Stomach (tissue), 4 donors: ENCODE measurements around the gene KREMEN2.

Experiments used
- CTCF ChIP-seq, 7 experiments: fragments of 450-650 bp in 4 of 7; fragments of 200-600 bp in 3 of 7; sonication (generic) in 3 of 7; IDR thresholded peaks; one replicate each; pipeline ENCODE4 v1.5.1; 2016 to 2019; ENCODE audit warnings: antibody characterized with exemption in 7 of 7, control low read depth in 2 of 7, mild to moderate bottlenecking in 1 of 7
- EP300 ChIP-seq: sonication (generic); formaldehyde crosslinking; IDR thresholded peaks from one replicate; pipeline ENCODE4 v1.6.1; 2017; ENCODE audit warnings: antibody characterized with exemption
- POLR2A ChIP-seq, 4 donors: fragments of 450-650 bp; IDR thresholded peaks; one replicate each; pipeline ENCODE4 v1.6.1; 2016; ENCODE audit warnings: antibody characterized with exemption in 4 of 4, control low read depth in 2 of 4, mild to moderate bottlenecking in 1 of 4, moderate library complexity in 1 of 4
- POLR2AphosphoS5 ChIP-seq, 3 donors: sonication (generic); formaldehyde crosslinking; IDR thresholded peaks; one replicate each; pipeline ENCODE4 v1.6.1; 2016; ENCODE audit warnings: antibody characterized with exemption in 3 of 3

- TF ChIP-seq CTCF (IDR thresholded peaks at IDR 0.05) (no peak), POLR2A (IDR thresholded peaks at IDR 0.05) (no peak), POLR2AphosphoS5 (IDR thresholded peaks at IDR 0.05) (no peak), EP300 (no peak)
Observed at GRCh38 chr16:2982402-2982801, 18.3 kb downstream of the KREMEN2 start.
